ENCODE results near the gene FHOD3. TPM values are rescaled to one million over a fixed set of nuclear protein-coding genes. Genes with fewer than 3 reads are reported as not detected.
A peak's percentile ranks its signal among the peaks of the same experiment; 100 is the strongest.

The FHOD3 gene
- total and polyA plus RNA-seq, 9 donors, result 27.1 to 36.8 (median 33.7) TPM

DNA sequence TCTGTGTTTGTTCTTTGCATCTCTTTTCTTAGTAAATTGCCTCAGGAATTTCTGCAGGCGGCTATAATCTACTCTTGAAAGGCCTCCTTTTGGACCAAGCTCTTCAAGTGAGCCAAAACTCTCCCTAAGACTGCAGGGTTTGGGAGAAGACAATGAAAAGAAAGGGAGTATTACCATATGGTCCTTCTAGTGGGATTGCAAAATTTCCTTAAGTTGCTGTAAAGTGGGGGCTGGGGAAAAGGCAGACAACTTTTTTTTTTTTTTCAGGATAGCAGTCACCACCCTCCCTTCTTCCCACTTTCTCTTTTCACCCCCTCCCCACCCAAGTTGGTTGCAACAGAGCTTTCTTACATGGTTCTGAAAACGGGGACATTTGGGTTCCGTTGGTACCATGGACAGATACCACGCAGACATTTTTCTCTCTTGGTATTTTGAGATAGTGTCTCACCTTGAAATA is 183.7 kb downstream of the FHOD3 start:
- H3K9me3 ChIP-seq (replicated peaks; ENCODE audit: control insufficient read depth, low read depth, low read length), result no peaks in the 10 kb centered on the region
- DNase-seq, result no peak
- H3K4me1 ChIP-seq (ENCODE audit: control insufficient read depth, insufficient read depth, low read length), result no peaks in the 10 kb centered on the region
- no peak overlapping the region for H3K27ac ChIP-seq (ENCODE audit: low read length)
- no peaks in the 10 kb centered on the region for H3K36me3 ChIP-seq (ENCODE audit: control insufficient read depth, insufficient read depth, low read length)
- no peak overlapping the region for H3K4me3 ChIP-seq (ENCODE audit: low read length)
- WGBS (ENCODE audit: insufficient coverage), result no CpG with 5 or more reads among the region's 4 CpGs
- H3K27me3 ChIP-seq (ENCODE audit: control insufficient read depth, insufficient read depth, low read length), result no peaks in the 10 kb centered on the region

DNA sequence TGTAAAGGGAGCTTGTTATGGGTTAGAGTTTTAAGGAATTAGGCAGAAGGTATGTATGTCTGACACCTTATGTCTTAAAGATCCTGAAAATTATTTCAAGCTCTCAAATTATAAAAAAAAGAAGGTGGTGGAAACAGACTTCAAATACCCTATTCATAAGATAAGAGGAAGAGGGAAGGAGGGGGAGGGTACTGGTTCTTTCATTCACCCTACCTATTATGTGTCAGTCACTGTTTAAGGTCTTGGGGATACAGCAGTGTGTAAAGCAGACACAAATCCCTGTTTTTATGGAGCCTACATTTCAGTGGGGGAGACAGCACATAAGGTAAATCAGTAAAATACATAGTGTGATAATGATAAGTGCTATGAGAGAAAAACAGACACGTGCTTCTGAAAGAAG is 184.4 kb downstream of the FHOD3 start:
- DNase-seq, result no peak
- H3K27me3 ChIP-seq (ENCODE audit: control insufficient read depth, insufficient read depth, low read length), result no peaks in the 10 kb centered on the region
- no peaks in the 10 kb centered on the region for H3K9me3 ChIP-seq (replicated peaks; ENCODE audit: control insufficient read depth, low read depth, low read length)
- H3K27ac ChIP-seq (ENCODE audit: low read length), result no peak overlapping the region
- no peaks in the 10 kb centered on the region for H3K4me1 ChIP-seq (ENCODE audit: control insufficient read depth, insufficient read depth, low read length)
- H3K4me3 ChIP-seq (ENCODE audit: low read length), result no peak overlapping the region
- WGBS (ENCODE audit: insufficient coverage), result 89% methylated on average over 1 of the region's 1 CpG
- no peaks in the 10 kb centered on the region for H3K36me3 ChIP-seq (ENCODE audit: control insufficient read depth, insufficient read depth, low read length)

DNA sequence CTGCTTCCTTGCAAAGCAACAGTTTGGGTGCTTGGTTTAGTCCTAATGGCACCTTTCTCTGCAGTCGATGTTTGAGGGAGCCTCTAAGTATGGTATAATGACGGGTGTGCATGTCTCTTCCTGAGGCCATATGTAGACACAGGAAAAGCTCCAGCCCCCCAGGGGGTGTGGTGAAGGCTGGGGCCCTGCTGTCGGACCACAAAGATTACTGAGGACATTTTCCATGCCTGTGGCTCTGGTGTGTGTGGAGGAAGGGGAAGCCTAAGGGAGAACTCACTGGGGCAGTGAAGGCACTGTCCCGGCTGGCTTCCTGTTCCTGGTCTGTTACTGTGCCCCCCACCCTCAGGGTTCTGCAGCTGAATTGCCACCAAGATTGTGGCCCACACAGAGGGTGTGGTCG is 187.1 kb downstream of the FHOD3 start:
- WGBS (ENCODE audit: insufficient coverage), result 68% methylated on average over 4 of the region's 5 CpGs
- no peak overlapping the region for H3K27ac ChIP-seq (ENCODE audit: low read length)
- DNase-seq, result no peak
- no peaks in the 10 kb centered on the region for H3K27me3 ChIP-seq (ENCODE audit: control insufficient read depth, insufficient read depth, low read length)
- no peaks in the 10 kb centered on the region for H3K4me1 ChIP-seq (ENCODE audit: control insufficient read depth, insufficient read depth, low read length)
- no peak overlapping the region for H3K4me3 ChIP-seq (ENCODE audit: low read length)
- H3K36me3 ChIP-seq (ENCODE audit: control insufficient read depth, insufficient read depth, low read length), result no peaks in the 10 kb centered on the region
- no peaks in the 10 kb centered on the region for H3K9me3 ChIP-seq (replicated peaks; ENCODE audit: control insufficient read depth, low read depth, low read length)

DNA sequence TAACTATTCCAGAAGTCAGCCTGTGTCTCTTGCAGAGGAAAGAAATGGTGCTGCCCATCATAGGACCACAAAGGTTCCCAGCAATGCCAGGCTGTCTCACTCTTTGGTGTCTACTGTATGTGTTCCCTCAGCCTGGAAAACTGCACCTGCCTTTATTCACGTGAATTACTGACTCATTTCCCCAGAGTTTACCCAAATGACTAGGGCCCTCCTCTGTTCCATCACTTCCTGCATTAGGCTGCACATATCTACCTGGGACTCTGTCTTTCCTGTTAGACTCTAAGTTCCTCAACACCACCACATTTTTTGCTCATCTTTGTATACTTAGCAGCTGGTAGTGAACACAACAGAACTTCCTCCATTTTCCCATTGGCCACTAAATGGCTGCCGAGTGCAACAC is 188.3 kb downstream of the FHOD3 start:
- Histone ChIP-seq H3K27ac (ENCODE audit: low read length) (no peak overlapping the region), H3K9me3 (replicated peaks; ENCODE audit: control insufficient read depth, low read depth, low read length) (no peaks in the 10 kb centered on the region), H3K4me3 (ENCODE audit: low read length) (no peak overlapping the region), H3K27me3 (ENCODE audit: control insufficient read depth, insufficient read depth, low read length) (no peaks in the 10 kb centered on the region), H3K4me1 (ENCODE audit: control insufficient read depth, insufficient read depth, low read length) (no peaks in the 10 kb centered on the region), H3K36me3 (ENCODE audit: control insufficient read depth, insufficient read depth, low read length) (no peaks in the 10 kb centered on the region)
- no peak for DNase-seq
- 81% methylated on average over 2 of the region's 2 CpGs for WGBS (ENCODE audit: insufficient coverage)

DNA sequence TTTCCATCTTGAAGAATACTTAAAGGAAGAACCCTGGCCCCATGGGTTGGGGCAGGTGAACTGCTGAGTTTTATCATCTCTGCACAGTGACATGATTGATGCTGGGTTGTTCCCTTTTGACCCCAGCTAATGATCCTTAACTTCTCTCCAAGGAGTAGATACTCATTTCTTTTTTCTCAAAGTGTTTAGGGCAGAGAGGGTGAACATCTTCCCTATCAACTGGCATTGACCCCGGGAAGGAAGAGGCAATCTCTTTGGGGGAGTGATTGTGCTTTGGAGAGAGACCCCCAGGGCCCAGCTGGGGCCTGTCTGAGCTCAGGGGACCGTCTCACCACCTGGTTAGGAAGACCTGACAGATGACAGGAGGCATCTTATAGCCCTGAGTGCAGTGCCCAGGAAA is 190.6 kb downstream of the FHOD3 start:
- no peaks in the 10 kb centered on the region for H3K27me3 ChIP-seq (ENCODE audit: control insufficient read depth, insufficient read depth, low read length)
- WGBS (ENCODE audit: insufficient coverage), result 57% methylated on average over 1 of the region's 2 CpGs
- no peaks in the 10 kb centered on the region for H3K4me1 ChIP-seq (ENCODE audit: control insufficient read depth, insufficient read depth, low read length)
- H3K9me3 ChIP-seq (replicated peaks; ENCODE audit: control insufficient read depth, low read depth, low read length), result no peaks in the 10 kb centered on the region
- no peak overlapping the region for H3K4me3 ChIP-seq (ENCODE audit: low read length)
- H3K27ac ChIP-seq (ENCODE audit: low read length), result no peak overlapping the region
- no peak for DNase-seq
- no peaks in the 10 kb centered on the region for H3K36me3 ChIP-seq (ENCODE audit: control insufficient read depth, insufficient read depth, low read length)

DNA sequence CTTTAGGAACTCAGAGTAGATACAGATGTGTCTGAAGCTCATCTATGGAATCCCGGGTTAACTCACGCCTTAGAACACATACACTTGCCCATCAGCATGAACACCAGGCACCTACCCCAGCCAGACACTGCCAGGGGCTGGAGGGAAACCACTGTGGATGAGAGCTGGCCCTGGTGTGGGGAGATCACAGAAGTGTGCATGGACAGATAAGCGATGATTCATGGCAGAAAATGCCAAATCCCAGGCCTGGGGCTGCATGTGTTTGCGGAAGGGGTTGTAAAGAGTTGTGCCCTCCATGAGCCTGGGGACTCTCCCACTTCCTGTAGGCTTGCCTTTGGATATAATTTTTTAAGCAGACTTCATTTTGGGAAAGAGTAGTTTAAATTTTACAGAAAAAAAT is 193.4 kb downstream of the FHOD3 start:
- Histone ChIP-seq H3K27me3 (ENCODE audit: control insufficient read depth, insufficient read depth, low read length) (no peaks in the 10 kb centered on the region), H3K4me1 (ENCODE audit: control insufficient read depth, insufficient read depth, low read length) (peaks cover 5% of the 10 kb centered on the region), H3K9me3 (replicated peaks; ENCODE audit: control insufficient read depth, low read depth, low read length) (no peaks in the 10 kb centered on the region), H3K36me3 (ENCODE audit: control insufficient read depth, insufficient read depth, low read length) (no peaks in the 10 kb centered on the region), H3K4me3 (ENCODE audit: low read length) (no peak overlapping the region), H3K27ac (ENCODE audit: low read length) (no peak overlapping the region)
- no peak for DNase-seq
- WGBS (ENCODE audit: insufficient coverage), result 94% methylated on average over 2 of the region's 4 CpGs

DNA sequence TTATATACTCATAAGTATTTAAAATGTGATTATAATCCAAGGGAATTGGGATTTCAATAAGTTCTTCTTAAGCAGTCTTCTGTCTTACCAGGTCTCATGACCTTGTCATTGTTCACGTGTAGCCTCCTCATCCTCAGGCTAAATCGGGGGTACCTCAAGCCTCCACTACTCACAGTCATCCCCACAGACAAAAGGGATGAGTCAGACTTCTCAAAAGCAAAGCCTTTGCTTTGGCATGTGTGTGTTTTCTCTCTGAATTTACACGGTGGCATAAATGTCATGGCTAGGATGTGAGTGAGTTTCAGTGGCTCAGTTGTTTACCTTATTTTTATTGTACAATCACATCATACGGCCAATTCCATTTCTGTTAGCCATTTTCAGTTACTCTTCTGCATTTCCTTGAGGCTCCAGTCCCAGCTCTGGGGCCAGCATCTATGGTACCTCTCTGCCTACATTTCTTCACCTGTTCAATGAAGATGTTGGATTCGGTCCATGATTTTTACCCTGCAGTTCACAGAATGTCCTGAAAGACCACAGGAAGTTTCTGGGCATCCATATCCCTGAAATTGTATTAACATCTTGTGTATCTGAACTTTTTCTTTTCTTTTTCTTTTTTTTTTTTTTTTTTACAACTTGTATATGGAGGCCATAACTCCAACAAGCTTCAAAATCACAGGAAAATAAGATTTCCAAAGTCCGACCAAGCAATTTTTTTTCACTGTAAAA is 195.3 kb downstream of the FHOD3 start:
- Histone ChIP-seq H3K36me3 (ENCODE audit: control insufficient read depth, insufficient read depth, low read length) (no peaks in the 10 kb centered on the region), H3K27me3 (ENCODE audit: control insufficient read depth, insufficient read depth, low read length) (no peaks in the 10 kb centered on the region), H3K9me3 (replicated peaks; ENCODE audit: control insufficient read depth, low read depth, low read length) (no peaks in the 10 kb centered on the region), H3K4me1 (ENCODE audit: control insufficient read depth, insufficient read depth, low read length) (peaks cover 5% of the 10 kb centered on the region), H3K4me3 (ENCODE audit: low read length) (no peak overlapping the region), H3K27ac (ENCODE audit: low read length) (no peak overlapping the region)
- DNase-seq, result no peak
- 57% methylated on average over 1 of the region's 6 CpGs for WGBS (ENCODE audit: insufficient coverage)

DNA sequence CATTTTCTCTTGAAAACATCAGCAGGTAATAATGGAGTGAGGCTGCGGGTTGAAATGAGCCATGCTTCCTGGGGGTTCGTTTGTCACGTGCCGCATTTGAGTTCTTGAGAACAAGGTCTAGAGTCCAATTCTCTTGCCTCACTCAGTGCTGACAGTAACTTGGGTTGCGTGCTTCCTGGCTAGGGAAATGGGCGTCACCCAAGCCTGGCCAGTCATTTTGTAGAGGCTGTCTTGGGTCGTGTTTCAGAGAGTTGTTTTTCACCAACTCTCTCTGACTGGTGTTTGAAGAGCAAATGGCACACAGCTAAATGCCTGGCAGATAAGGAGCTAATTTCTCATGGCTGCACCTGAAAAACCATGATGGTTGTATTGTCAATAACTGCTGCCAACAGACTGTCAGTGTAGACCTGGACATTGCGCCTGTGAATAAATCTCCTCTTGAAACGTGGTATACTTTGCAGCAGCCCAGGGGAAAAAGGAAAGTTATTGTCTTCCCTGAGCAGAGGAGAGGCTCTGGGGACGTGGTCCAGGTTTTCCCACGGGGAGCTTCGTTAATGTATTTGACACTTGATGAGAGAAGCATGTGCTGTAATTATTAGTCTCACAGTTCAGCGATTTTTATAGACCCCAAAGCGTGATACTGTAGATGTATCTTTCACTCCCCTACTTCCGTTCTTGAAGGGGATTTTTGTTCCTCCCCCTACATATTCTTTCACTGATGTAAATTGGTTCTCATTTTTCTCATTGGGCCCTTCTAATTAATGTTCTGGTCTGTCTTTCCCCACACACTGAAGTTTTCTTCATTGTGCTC is 196.0 kb downstream of the FHOD3 start:
- H3K9me3 ChIP-seq (replicated peaks; ENCODE audit: control insufficient read depth, low read depth, low read length), result no peaks in the 10 kb centered on the region
- peak; percentile 22 for DNase-seq
- H3K27ac ChIP-seq (ENCODE audit: low read length), result no peak overlapping the region
- H3K36me3 ChIP-seq (ENCODE audit: control insufficient read depth, insufficient read depth, low read length), result no peaks in the 10 kb centered on the region
- 32% methylated on average over 8 of the region's 15 CpGs for WGBS (ENCODE audit: insufficient coverage)
- no peak overlapping the region for H3K4me3 ChIP-seq (ENCODE audit: low read length)
- H3K4me1 ChIP-seq (ENCODE audit: control insufficient read depth, insufficient read depth, low read length), result peaks cover 5% of the 10 kb centered on the region
- H3K27me3 ChIP-seq (ENCODE audit: control insufficient read depth, insufficient read depth, low read length), result no peaks in the 10 kb centered on the region

DNA sequence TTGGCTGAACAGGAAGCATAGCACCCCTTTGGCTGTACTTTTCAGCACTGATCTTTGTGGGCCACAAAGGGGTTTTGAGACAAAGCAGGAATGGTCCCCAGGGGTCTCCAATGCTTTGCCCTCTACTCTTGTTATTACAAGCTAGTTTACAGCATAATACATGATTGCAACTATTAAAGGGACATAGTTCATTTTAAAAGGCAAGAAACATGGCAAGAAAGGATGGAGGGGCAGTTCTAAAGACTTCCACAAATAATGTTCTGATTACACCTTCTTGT is 196.6 kb downstream of the FHOD3 start:
- Histone ChIP-seq H3K9me3 (replicated peaks; ENCODE audit: control insufficient read depth, low read depth, low read length) (no peaks in the 10 kb centered on the region), H3K4me3 (ENCODE audit: low read length) (no peak overlapping the region), H3K27ac (ENCODE audit: low read length) (no peak overlapping the region), H3K36me3 (ENCODE audit: control insufficient read depth, insufficient read depth, low read length) (no peaks in the 10 kb centered on the region), H3K4me1 (ENCODE audit: control insufficient read depth, insufficient read depth, low read length) (peaks cover 5% of the 10 kb centered on the region), H3K27me3 (ENCODE audit: control insufficient read depth, insufficient read depth, low read length) (no peaks in the 10 kb centered on the region)
- no peak for DNase-seq

DNA sequence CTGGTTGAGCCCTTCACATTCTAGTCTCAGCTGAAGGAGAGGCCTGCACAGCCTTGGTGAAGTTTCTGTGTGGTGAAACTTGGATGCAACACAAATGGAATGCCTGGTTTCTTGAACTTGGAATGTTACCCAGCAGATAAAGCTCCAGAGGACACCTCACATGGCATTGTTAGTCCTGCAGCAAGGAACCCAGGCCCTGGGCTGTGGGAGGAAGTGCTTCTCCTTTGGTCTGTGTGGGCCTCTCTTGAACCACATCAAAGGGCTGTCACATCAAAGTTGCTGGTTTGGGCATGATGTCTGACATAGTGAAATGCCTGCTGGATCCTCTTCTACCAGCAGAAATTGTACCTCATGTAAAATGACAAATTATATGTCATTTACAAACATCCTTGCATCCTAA is 198.5 kb downstream of the FHOD3 start:
- Histone ChIP-seq H3K27ac (ENCODE audit: low read length) (no peak overlapping the region), H3K9me3 (replicated peaks; ENCODE audit: control insufficient read depth, low read depth, low read length) (no peaks in the 10 kb centered on the region)

More for the DNA sequence above, 198.5 kb downstream of the FHOD3 start:
- Histone ChIP-seq H3K4me3 (ENCODE audit: low read length) (no peak overlapping the region), H3K27me3 (ENCODE audit: control insufficient read depth, insufficient read depth, low read length) (no peaks in the 10 kb centered on the region), H3K36me3 (ENCODE audit: control insufficient read depth, insufficient read depth, low read length) (no peaks in the 10 kb centered on the region), H3K4me1 (ENCODE audit: control insufficient read depth, insufficient read depth, low read length) (peaks cover 5% of the 10 kb centered on the region)
- DNase-seq, result no peak
